HCT116 (cell line): ENCODE measurements around the gene POPDC3. TPM values are rescaled to one million over a fixed set of nuclear protein-coding genes. Genes with fewer than 3 reads are reported as not detected.

Experiments used
- ATAC-seq: fragments of 200-7000 bp; cut with Tn5 transposase; 2 replicates; pipeline ENCODE4 v1.9.1; 2020; ENCODE audit warnings: mild to moderate bottlenecking, moderate library complexity
- BruUV-seq: library from RNA; stranded (reverse); fragments of 400-500 nt; replicated peaks from 2 replicates; lab custom pipeline; 2021; lab: Mats Ljungman, UMichigan
- CTCF ChIA-PET: fragments of 300-600 bp; sonication (Branson Sonifier 250); formaldehyde crosslinking; loops from one replicate; lab custom pipeline; 2021; ENCODE audit warnings: antibody characterized with exemption; lab: Charles Lee
- POLR2A ChIA-PET: fragments of 300-600, 350-600 bp; sonication (Branson Sonifier 250); formaldehyde crosslinking; loops from one replicate; lab custom pipeline; 2021; ENCODE audit warnings: antibody characterized with exemption; lab: Charles Lee
- RAD21 ChIA-PET, 2 experiments: fragments of 300-600 bp; sonication (Branson Sonifier 250); formaldehyde crosslinking; loops; one replicate each; lab custom pipeline; 2023; ENCODE audit warnings: low total read pairs in 2 of 2; ENCODE audit not compliant: uncharacterized antibody in 2 of 2, unreplicated experiment in 2 of 2, low non-redundant PET in 1 of 2; lab: Charles Lee
- DNase-seq: peaks from one replicate; pipeline ENCODE4 v3.0.0-alpha.2; 2010; ENCODE audit warnings: low read depth, low spot score
- H2AFZ ChIP-seq: fragments of 200-600 bp; shearing (Covaris generic), sonication (generic); 2 replicates; pipeline ENCODE4 v1.6.1; 2017; ENCODE audit warnings: low read depth, mixed run types, mixed read lengths, antibody characterized with exemption, low read length; ENCODE audit not compliant: poor library complexity, severe bottlenecking
- H3K27ac ChIP-seq: 2 replicates; pipeline ENCODE4 v1.5.1; 2012; ENCODE audit warnings: low read depth, low read length
- H3K27me3 ChIP-seq: fragments of 200-600 bp; sonication (generic); 2 replicates; pipeline ENCODE4 v1.6.1; 2016; ENCODE audit warnings: mixed run types, low read length, mixed read lengths; ENCODE audit not compliant: insufficient read depth
- H3K36me3 ChIP-seq, 2 experiments: fragments of 200-500 bp in 1 of 2; fragments of 200-600 bp in 1 of 2; sonication (Bioruptor generic) in 1 of 2; sonication (generic) in 1 of 2; 2 replicates each; pipeline versions ENCODE4 v1.5.1 to v1.6.1; 2014 to 2016; ENCODE audit warnings: low read length in 2 of 2, inconsistent platforms in 1 of 2, mixed read lengths in 1 of 2, mixed run types in 1 of 2; ENCODE audit not compliant: insufficient read depth in 2 of 2, control insufficient read depth in 1 of 2
- H3K4me1 ChIP-seq, 2 experiments: fragments of 200-600 bp in 1 of 2; sonication (generic) in 1 of 2; 2 replicates each; pipeline versions ENCODE4 v1.5.1 to v1.6.1; 2012 to 2017; ENCODE audit warnings: low read length in 2 of 2, inconsistent platforms in 1 of 2, mild to moderate bottlenecking in 1 of 2, mixed read lengths in 1 of 2, mixed run types in 1 of 2, moderate library complexity in 1 of 2; ENCODE audit not compliant: insufficient read depth in 2 of 2, control insufficient read depth in 1 of 2
- H3K4me2 ChIP-seq: fragments of 200-600 bp; sonication (generic); 2 replicates; pipeline ENCODE4 v1.6.1; 2017; ENCODE audit warnings: mixed run types, low read length, mixed read lengths
- H3K4me3 ChIP-seq, 2 experiments: fragments of 200-600 bp in 1 of 2; sonication (generic) in 1 of 2; replicated peaks in 1 of 2; 2 replicates each; pipeline ENCODE4 v1.5.1; 2011 to 2016; ENCODE audit warnings: low read length in 2 of 2, control low read depth in 1 of 2, low read depth in 1 of 2, mild to moderate bottlenecking in 1 of 2, mixed read lengths in 1 of 2, mixed run types in 1 of 2
- H3K79me2 ChIP-seq: fragments of 200-600 bp; sonication (generic); 2 replicates; pipeline ENCODE4 v1.6.1; 2017; ENCODE audit warnings: mild to moderate bottlenecking, mixed run types, low read length, moderate library complexity, mixed read lengths; ENCODE audit not compliant: insufficient read depth
- H3K9ac ChIP-seq: fragments of 200-600 bp; sonication (generic); 2 replicates; pipeline ENCODE4 v1.6.1; 2016; ENCODE audit warnings: low read length, mixed read lengths
- H3K9me2 ChIP-seq: fragments of 200-600 bp; sonication (generic), shearing (Covaris generic); 2 replicates; pipeline ENCODE4 v1.6.1; 2017; ENCODE audit warnings: mixed run types, mild to moderate bottlenecking, moderate library complexity; ENCODE audit not compliant: insufficient read depth
- H3K9me3 ChIP-seq, 2 experiments: fragments of 200-500 bp in 1 of 2; fragments of 200-600 bp in 1 of 2; sonication (Bioruptor generic) in 1 of 2; sonication (generic) in 1 of 2; 2 replicates each; pipeline ENCODE4 v1.6.1; 2014 to 2017; ENCODE audit warnings: low read length in 2 of 2, mixed read lengths in 2 of 2, inconsistent platforms in 1 of 2, low read depth in 1 of 2, mild to moderate bottlenecking in 1 of 2, mixed run types in 1 of 2, moderate library complexity in 1 of 2; ENCODE audit not compliant: control insufficient read depth in 1 of 2, insufficient read depth in 1 of 2
- H4K20me1 ChIP-seq: fragments of 200-600 bp; sonication (generic), shearing (Covaris generic); 2 replicates; pipeline ENCODE4 v1.6.1; 2017; ENCODE audit warnings: mixed run types, mild to moderate bottlenecking, moderate library complexity; ENCODE audit not compliant: insufficient read depth
- CEBPB ChIP-seq: IDR thresholded peaks from 2 replicates; pipeline ENCODE4 v1.6.1; 2012; ENCODE audit warnings: low read depth
- EGR1 ChIP-seq: IDR thresholded peaks from 2 replicates; pipeline ENCODE4 v1.6.1; 2012; ENCODE audit warnings: low read depth
- ELF1 ChIP-seq: IDR thresholded peaks from 2 replicates; pipeline ENCODE4 v1.6.1; 2012; ENCODE audit warnings: low read depth, borderline replicate concordance
- EZH2phosphoT487 ChIP-seq: fragments of 200-600 bp; IDR thresholded peaks from 2 replicates; pipeline ENCODE4 v1.6.1; 2018; ENCODE audit warnings: antibody characterized with exemption, borderline replicate concordance
- JUND ChIP-seq: IDR thresholded peaks from 2 replicates; pipeline ENCODE4 v1.6.1; 2012
- MAX ChIP-seq: IDR thresholded peaks from 2 replicates; pipeline ENCODE4 v1.6.1; 2012
- POLR2A ChIP-seq: IDR thresholded peaks from 2 replicates; pipeline ENCODE4 v1.7.0; 2011; ENCODE audit warnings: borderline replicate concordance; ENCODE audit not compliant: insufficient read depth, insufficient read length; ENCODE audit errors: extremely low read depth
- RAD21 ChIP-seq: IDR thresholded peaks from 2 replicates; pipeline ENCODE4 v1.6.1; 2012; ENCODE audit warnings: low read depth, mild to moderate bottlenecking
- REST ChIP-seq: IDR thresholded peaks from 2 replicates; pipeline ENCODE4 v1.6.1; 2012; ENCODE audit warnings: low read depth
- SIN3A ChIP-seq: IDR thresholded peaks from 2 replicates; pipeline ENCODE4 v1.6.1; 2012; ENCODE audit warnings: low read depth
- TCF7L2 ChIP-seq: IDR thresholded peaks from 2 replicates; pipeline ENCODE4 v1.7.0; 2011; ENCODE audit warnings: borderline replicate concordance, inconsistent platforms; ENCODE audit not compliant: insufficient read depth, insufficient read length; ENCODE audit errors: extremely low read depth
- ZBTB33 ChIP-seq: IDR thresholded peaks from 2 replicates; pipeline ENCODE4 v1.6.1; 2011; ENCODE audit warnings: mild to moderate bottlenecking, low read length, moderate library complexity; ENCODE audit not compliant: insufficient replicate concordance; ENCODE audit errors: extremely low read depth
- ZFX ChIP-seq: fragments of 450-650 bp; IDR thresholded peaks from 2 replicates; pipeline ENCODE4 v1.6.1; 2017
- intact Hi-C: fragments of 100-400 bp; cut with micrococcal nuclease; formaldehyde crosslinking; loops from 2 replicates; pipeline ENCODE4 v1.10.0; 2022
- total RNA-seq: library from RNA; stranded (reverse); gene quantifications from one replicate; pipeline ENCODE4 v1.2.1, GENCODE V29; 2021; ENCODE audit not compliant: unreplicated experiment

Gene POPDC3
- total RNA-seq, 1 experiment from 2014 or later: 10.1 TPM

DNA sequence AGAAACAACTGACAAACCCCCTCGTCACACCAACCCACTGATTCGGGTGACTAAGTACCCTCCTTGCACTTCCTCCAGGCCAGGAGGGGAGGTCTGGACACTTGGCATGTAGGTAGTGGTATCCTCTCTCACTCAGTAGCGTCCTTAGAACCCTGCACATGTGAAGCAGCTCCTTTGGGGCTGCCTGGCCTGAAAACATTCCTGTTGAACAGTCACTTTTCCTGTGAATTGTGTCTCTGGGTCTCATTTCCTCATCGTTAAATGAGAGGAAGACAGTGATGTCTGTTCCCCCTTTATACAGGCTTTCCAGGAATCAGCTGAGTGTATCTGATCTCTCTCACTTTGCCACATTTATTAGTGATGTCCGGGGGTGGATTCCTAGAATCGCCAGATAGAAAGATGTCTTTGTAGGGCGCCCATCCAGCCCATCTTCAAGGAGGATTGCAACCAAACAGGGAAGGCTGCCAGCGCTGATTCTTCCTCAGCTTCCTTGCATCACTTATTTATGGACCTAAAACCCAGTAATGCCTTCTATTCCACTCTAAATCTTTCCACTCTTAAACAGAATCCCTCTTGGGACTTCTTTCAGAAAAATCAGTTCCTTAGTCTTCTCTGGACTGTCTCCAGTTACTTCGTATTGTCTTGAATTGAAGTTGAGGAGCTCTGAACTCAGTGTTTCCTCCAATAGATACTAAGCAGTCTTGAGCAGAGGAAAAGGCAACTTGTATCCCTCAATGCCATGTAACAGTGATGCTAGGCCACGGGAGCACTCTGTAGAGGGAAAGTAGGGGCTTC lies 9.4 kb upstream of the POPDC3 start:
- Histone ChIP-seq H3K9me2 (no peaks in the 10 kb centered on the region), H3K4me2 (no peak overlapping the region), H3K79me2 (no peaks in the 10 kb centered on the region), H2AFZ (no peak overlapping the region), H3K4me1 (no peaks in the 10 kb centered on the region), H3K27me3 (no peaks in the 10 kb centered on the region)
- intact Hi-C loops: no loop called here
- TF ChIP-seq MAX (no peak), ZBTB33 (no peak), JUND (no peak), EZH2phosphoT487 (no peak), SIN3A (no peak), ZFX (no peak), ELF1 (no peak), CEBPB (no peak), POLR2A (no peak), RAD21 (no peak), REST (no peak), TCF7L2 (no peak), EGR1 (no peak)
- TF ChIP-seq, all 23 proteins: peak for 0
- Histone ChIP-seq H3K4me3 (no peak overlapping the region), H3K9me3 (no peaks in the 10 kb centered on the region), H3K27ac (no peak overlapping the region), H3K36me3 (no peaks in the 10 kb centered on the region), H3K9ac (no peak overlapping the region), H4K20me1 (no peaks in the 10 kb centered on the region; the same call in 1 of the 2 replicates)
- ChIA-PET POLR2A (no interaction called here), RAD21 (no interaction called here), CTCF (interaction anchor here (0.6 kb wide), 1 partner anchor 213 kb away, joined by 3 read pairs; the partner anchor contains the start of gene PREP)
- BruUV-seq: no TSS peak
- DNase-seq (no peak), ATAC-seq (no peak)
